OCI-LY1 (cell line): ENCODE results near the gene CILP.

Experiments
- H2AFZ ChIP-seq: fragments of 200-600 bp; sonication (generic), shearing (Covaris generic); 2 replicates; pipeline ENCODE4 v1.6.0; 2014; ENCODE audit warnings: antibody characterized with exemption, mild to moderate bottlenecking, low read length
- H3F3A ChIP-seq: fragments of 200-600 bp; sonication (generic), shearing (Covaris generic); 2 replicates; pipeline ENCODE4 v1.6.0; 2014; ENCODE audit warnings: mild to moderate bottlenecking, antibody characterized with exemption, low read length, moderate library complexity; ENCODE audit not compliant: insufficient read depth
- H3K27ac ChIP-seq: fragments of 200-600 bp; sonication (generic); 2 replicates; pipeline ENCODE4 v1.5.1; 2014; ENCODE audit warnings: low read length, mixed run types, mild to moderate bottlenecking, low read depth; ENCODE audit not compliant: poor library complexity, severe bottlenecking
- H3K27me3 ChIP-seq: fragments of 200-600 bp; sonication (generic); 2 replicates; pipeline ENCODE4 v1.6.0; 2014; ENCODE audit warnings: antibody characterized with exemption, mild to moderate bottlenecking, low read length, moderate library complexity; ENCODE audit not compliant: insufficient read depth
- H3K36me3 ChIP-seq: fragments of 200-600 bp; sonication (generic); 2 replicates; pipeline ENCODE4 v1.6.1; 2014; ENCODE audit warnings: mild to moderate bottlenecking, antibody characterized with exemption, low read length, moderate library complexity, mixed read lengths; ENCODE audit not compliant: insufficient read depth
- H3K4me1 ChIP-seq: fragments of 200-600 bp; sonication (generic); 2 replicates; pipeline ENCODE4 v1.5.1; 2014; ENCODE audit warnings: mild to moderate bottlenecking, low read length, moderate library complexity; ENCODE audit not compliant: insufficient read depth, severe bottlenecking
- H3K4me2 ChIP-seq: fragments of 200-600 bp; sonication (generic), shearing (Covaris generic); 2 replicates; pipeline ENCODE4 v1.6.1; 2014; ENCODE audit warnings: low read length
- H3K4me3 ChIP-seq: fragments of 200-600 bp; sonication (generic); 2 replicates; pipeline ENCODE4 v1.5.1; 2014; ENCODE audit warnings: low read length, low read depth, mild to moderate bottlenecking, mixed read lengths; ENCODE audit not compliant: poor library complexity, severe bottlenecking
- H3K79me2 ChIP-seq: fragments of 200-600 bp; shearing (Covaris generic); 2 replicates; pipeline ENCODE4 v1.6.1; 2016; ENCODE audit warnings: mixed run types, low read length, mixed read lengths; ENCODE audit not compliant: insufficient read depth
- H3K9ac ChIP-seq: fragments of 200-600 bp; sonication (generic), shearing (Covaris generic); 2 replicates; pipeline ENCODE4 v1.6.1; 2014; ENCODE audit warnings: mild to moderate bottlenecking, low read length, mixed read lengths
- H3K9me2 ChIP-seq: fragments of 200-600 bp; sonication (generic), shearing (Covaris generic); 2 replicates; pipeline ENCODE4 v1.6.1; 2014; ENCODE audit warnings: low read depth, mild to moderate bottlenecking, low read length, mixed read lengths
- H3K9me3 ChIP-seq: fragments of 200-600 bp; shearing (Covaris generic); 2 replicates; pipeline ENCODE4 v1.6.1; 2014; ENCODE audit warnings: low read length, mixed read lengths
- H4K20me1 ChIP-seq: fragments of 200-600 bp; sonication (generic), shearing (Covaris generic); 2 replicates; pipeline ENCODE4 v1.6.0; 2016; ENCODE audit warnings: mild to moderate bottlenecking, low read length; ENCODE audit not compliant: insufficient read depth
- CTCF ChIP-seq: fragments of 200-600 bp; sonication (generic), shearing (Covaris generic); IDR thresholded peaks from 2 replicates; pipeline ENCODE4 v1.5.1; 2017; ENCODE audit warnings: mild to moderate bottlenecking, antibody characterized with exemption, low read length, moderate library complexity, mixed read lengths
- EZH2 ChIP-seq: fragments of 200-600 bp; sonication (generic), shearing (Covaris generic); IDR thresholded peaks from 2 replicates; pipeline ENCODE4 v1.8.0; 2017; ENCODE audit warnings: borderline replicate concordance, mixed run types, mild to moderate bottlenecking, antibody characterized with exemption, low read length, moderate library complexity, mixed read lengths

Gene CILP

GRCh38 chr15:65165875-65166274 is 45.4 kb downstream of the CILP start:
- Histone ChIP-seq H3K36me3 (peaks cover 60% of the 10 kb centered on the region), H3K79me2 (no peaks in the 10 kb centered on the region), H3K27ac (no peak overlapping the region), H3K27me3 (no peaks in the 10 kb centered on the region), H4K20me1 (no peaks in the 10 kb centered on the region), H2AFZ (no peak overlapping the region), H3F3A (no peaks in the 10 kb centered on the region), H3K4me3 (no peak overlapping the region), H3K9me2 (no peaks in the 10 kb centered on the region), H3K9ac (no peak overlapping the region), H3K4me2 (no peak overlapping the region), H3K4me1 (no peaks in the 10 kb centered on the region), H3K9me3 (no peaks in the 10 kb centered on the region)
- TF ChIP-seq EZH2, result no peak

GRCh38 chr15:65164139-65164538 is 47.1 kb downstream of the CILP start:
- TF ChIP-seq CTCF, result no peak
- TF ChIP-seq EZH2, result no peak
- no peak overlapping the region for H3K4me2 ChIP-seq
- H4K20me1 ChIP-seq, result no peaks in the 10 kb centered on the region
- H3K9me3 ChIP-seq, result no peaks in the 10 kb centered on the region
- H3K9me2 ChIP-seq, result no peaks in the 10 kb centered on the region
- H3K4me1 ChIP-seq, result no peaks in the 10 kb centered on the region
- H3K27ac ChIP-seq, result no peak overlapping the region
- H3F3A ChIP-seq, result no peaks in the 10 kb centered on the region
- no peaks in the 10 kb centered on the region for H3K27me3 ChIP-seq
- H2AFZ ChIP-seq, result no peak overlapping the region
- H3K4me3 ChIP-seq, result no peak overlapping the region
- H3K79me2 ChIP-seq, result no peaks in the 10 kb centered on the region
- H3K36me3 ChIP-seq, result peaks cover 58% of the 10 kb centered on the region
- no peak overlapping the region for H3K9ac ChIP-seq

- Histone ChIP-seq H3K27me3 (no peaks in the 10 kb centered on the region), H3K9me2 (no peaks in the 10 kb centered on the region), H3K9ac (no peak overlapping the region), H2AFZ (no peak overlapping the region), H3K36me3 (peaks cover 64% of the 10 kb centered on the region), H3F3A (no peaks in the 10 kb centered on the region), H3K9me3 (no peaks in the 10 kb centered on the region), H4K20me1 (no peaks in the 10 kb centered on the region), H3K4me3 (no peak overlapping the region), H3K4me2 (no peak overlapping the region), H3K4me1 (no peaks in the 10 kb centered on the region), H3K27ac (no peak overlapping the region), H3K79me2 (no peaks in the 10 kb centered on the region)
- no peak for TF ChIP-seq EZH2
- TF ChIP-seq CTCF, result no peak
Measured at GRCh38 chr15:65163041-65163440, 48.2 kb downstream of the CILP start.

DNA sequence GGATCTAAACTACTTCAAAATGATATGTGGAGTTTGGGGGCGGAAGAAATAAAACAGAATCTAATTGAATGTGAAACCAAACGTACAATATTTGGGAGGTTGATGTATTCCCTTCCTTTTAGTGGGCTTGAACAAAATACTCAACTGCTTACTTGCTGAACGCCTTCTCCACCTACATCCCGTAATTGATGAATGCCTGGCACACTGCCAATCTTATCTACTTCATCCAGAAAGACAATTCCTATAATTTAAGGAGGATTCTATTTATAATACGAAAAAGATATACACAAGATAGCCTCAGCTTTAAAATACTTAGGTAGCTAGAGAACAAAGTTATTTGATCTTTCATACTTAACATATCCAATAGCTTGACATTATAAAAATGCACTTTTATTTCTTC is 54.6 kb downstream of the CILP start:
- Histone ChIP-seq H2AFZ (no peak overlapping the region), H4K20me1 (no peaks in the 10 kb centered on the region), H3K4me2 (no peak overlapping the region), H3K4me1 (no peaks in the 10 kb centered on the region), H3K9me3 (no peaks in the 10 kb centered on the region), H3K27me3 (no peaks in the 10 kb centered on the region), H3K36me3 (peaks cover 76% of the 10 kb centered on the region), H3K4me3 (no peak overlapping the region), H3K27ac (no peak overlapping the region), H3K9ac (no peak overlapping the region), H3K79me2 (no peaks in the 10 kb centered on the region), H3F3A (no peaks in the 10 kb centered on the region), H3K9me2 (no peaks in the 10 kb centered on the region)
- TF ChIP-seq CTCF, result no peak
- no peak for TF ChIP-seq EZH2
